ENCODE results near the gene TSGA10IP.

The TSGA10IP gene

GRCh38 chr11:65945430-65945911 lies at the start of gene TSGA10IP:
TSGA10IP (plus strand) TSS chr11:65945480; CDS start chr11:65945676, 196 bp downstream.
- DNase-seq = no peak

DNA sequence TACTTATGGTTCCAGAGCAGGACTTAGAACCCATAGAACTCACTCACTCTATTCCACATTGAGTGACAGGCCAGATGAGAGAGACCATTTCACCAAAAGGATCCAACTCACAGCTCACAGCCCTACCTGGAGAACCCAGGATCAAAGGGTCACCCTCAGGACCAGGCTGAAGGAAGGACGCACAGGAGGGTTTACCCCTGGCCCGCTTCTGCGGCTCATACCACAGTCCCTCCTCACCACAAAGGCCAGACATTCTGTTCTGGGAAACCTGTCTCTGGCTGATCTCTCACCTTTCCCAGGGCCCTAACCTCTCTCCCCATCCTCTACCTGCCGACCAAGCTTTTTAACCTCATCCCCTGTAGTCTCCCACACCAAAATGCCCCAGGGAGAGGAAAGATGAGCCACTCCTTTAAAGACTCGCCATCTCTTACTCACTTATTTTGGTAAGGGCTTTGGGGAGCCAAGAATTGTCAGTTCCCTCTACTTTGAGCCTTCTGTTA lies 49.7 kb upstream of the TSGA10IP start:
- DNase-seq = no peak

GRCh38 chr11:65896034-65896999 lies 49.0 kb upstream of the TSGA10IP start:
- no peak for DNase-seq

- no peak for DNase-seq
Observed at GRCh38 chr11:65897020-65897471, 48.2 kb upstream of the TSGA10IP start.

GRCh38 chr11:65898656-65899355 lies 46.5 kb upstream of the TSGA10IP start:
- DNase-seq = no peak

- peak in 1 of 2 experiments; percentile 63 for DNase-seq
Observed at GRCh38 chr11:65899356-65900124, 45.7 kb upstream of the TSGA10IP start.

DNA sequence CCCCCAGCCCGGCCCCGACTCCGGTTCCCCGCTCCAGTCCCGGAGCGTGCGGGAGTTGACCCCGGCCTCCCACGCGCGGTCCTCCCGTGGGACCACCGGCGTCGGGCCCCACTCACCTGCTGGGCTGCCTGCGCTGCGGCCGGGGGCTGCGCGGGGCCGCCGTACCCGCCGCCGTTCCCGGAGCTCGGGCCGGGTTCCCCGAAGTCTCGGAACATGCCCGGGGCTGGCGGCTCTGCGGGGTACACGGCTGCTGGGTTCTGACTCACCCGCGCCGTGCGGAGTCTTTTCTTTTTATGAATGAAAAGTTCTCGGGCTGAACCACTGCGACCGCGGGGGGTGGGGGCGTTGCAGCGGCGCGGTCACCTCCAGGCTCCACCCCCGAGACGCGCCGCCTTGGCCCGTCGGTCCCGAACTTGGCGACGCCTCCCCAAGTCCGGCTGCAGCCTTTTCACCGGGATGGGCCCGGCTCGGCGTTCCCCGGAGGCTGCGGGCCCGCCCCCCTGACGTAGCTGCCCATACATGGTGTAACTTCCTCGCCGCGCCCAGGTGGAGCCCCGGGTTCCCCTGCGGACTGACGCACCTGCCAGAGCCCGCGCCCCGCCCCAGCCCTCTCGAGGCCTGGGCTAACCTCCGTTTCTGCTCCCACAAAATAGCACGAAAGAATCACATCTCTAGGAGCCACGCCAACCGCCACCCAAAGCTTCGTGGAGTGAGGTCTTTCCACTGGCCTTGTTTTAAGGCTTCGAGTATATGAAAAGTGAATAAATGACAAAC lies 45.0 kb upstream of the TSGA10IP start, which contains the start of gene FOSL1:
Gene FOSL1 (minus strand): TSS at position 264 of the 774 bp plus-strand sequence. CDS start 49 bp downstream, at position 215.
- peak; percentile 87 to 95 for DNase-seq

DNA sequence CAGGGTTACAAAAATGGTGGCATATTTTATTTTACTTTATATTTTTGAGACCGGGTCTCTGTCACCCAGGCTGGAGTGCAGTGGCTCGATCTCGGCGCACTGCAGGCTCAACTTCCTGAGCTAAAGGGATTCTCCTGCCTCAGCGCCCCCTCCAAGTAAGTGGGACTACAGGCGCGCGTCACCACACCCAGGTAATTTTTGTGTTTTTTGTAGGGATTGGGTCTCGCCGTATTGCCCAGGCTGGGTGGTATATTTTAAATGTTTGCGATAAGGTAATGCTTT lies 44.4 kb upstream of the TSGA10IP start:
- DNase-seq = no peak

DNA sequence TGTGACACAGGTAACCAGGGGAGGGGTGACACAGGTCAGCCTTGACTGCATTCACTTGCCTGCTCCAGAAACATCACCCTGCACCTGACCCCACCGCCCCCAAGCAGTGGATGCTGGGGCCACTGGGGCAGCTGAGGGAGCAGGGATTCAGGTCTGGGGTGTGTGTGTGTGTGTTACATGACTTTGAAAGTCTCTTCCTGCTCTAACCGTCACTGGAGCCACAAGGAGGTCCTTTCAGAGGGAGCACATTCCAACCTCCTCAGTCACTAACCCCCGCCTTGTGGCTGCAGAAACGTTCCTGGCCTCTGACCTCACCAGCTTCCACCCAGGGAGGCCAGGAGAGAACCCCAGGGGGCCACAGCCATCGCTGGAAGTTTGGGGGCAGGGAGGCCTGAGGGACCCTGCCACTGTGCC lies 42.2 kb upstream of the TSGA10IP start:
- DNase-seq = peak; percentile 91 to 97

DNA sequence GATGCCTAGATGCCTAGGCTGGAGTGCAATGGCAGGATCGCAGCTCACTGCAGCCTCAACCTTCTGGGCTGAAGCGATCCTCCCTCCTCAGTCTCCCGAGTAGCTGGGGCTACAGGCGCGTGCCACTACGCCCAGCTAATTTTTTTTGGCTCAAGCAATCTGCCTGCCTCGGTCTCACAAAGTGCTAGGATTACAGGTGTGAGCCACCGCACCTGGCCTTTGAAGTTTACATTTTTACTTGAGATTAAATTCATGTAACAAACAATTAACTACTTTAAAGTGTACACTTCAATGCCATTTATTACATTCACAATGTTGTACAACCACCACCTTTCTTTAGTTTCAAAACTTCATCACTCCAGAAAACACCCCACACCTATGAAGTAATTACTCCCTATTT lies 41.6 kb upstream of the TSGA10IP start:
- no peak for DNase-seq

DNA sequence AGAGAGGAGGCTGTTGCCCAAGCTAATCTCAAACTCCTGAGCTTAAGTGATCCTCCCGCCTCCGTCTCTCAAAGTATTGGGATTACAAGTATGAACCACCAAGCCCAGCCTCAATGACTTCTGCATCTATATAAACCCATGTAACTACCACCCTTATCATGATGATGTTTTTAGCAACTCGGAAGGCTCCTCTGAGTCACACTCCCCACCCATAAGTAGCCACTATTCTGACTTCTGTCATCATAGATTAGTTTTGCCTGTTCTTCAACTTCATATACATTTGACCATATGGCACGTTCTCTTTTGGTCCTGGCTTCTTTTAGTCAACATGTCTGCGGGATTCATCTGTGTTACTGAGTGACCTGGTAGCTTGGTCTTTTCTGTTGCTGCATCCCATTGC lies 38.7 kb upstream of the TSGA10IP start:
- no peak for DNase-seq

DNA sequence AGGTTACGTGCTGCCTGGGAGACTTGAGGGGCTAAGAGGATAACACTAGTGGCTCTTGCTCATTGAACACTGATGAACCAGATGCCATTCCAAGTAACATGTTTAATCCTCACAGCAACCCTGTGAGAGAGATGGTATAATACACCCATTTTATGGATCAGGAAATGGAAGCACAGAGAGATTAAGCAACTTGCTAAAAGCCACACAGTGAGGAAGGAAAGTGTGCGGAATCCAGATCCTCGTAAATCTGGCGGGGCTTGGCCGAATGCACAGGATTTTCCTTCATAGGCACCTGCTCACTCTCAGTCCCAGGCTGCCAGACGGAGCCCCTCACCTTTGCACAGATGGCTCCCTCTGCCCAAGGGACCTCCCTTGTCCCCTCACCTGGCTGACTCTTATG lies 37.4 kb upstream of the TSGA10IP start:
- DNase-seq = no peak

- peak; percentile 83 to 90 for DNase-seq
Observed at GRCh38 chr11:65911682-65912568, 33.4 kb upstream of the TSGA10IP start.

- no peak for DNase-seq
Observed at GRCh38 chr11:65912845-65913244, 32.4 kb upstream of the TSGA10IP start.

- no peak for DNase-seq
Observed at GRCh38 chr11:65915101-65915820, 30.0 kb upstream of the TSGA10IP start.

DNA sequence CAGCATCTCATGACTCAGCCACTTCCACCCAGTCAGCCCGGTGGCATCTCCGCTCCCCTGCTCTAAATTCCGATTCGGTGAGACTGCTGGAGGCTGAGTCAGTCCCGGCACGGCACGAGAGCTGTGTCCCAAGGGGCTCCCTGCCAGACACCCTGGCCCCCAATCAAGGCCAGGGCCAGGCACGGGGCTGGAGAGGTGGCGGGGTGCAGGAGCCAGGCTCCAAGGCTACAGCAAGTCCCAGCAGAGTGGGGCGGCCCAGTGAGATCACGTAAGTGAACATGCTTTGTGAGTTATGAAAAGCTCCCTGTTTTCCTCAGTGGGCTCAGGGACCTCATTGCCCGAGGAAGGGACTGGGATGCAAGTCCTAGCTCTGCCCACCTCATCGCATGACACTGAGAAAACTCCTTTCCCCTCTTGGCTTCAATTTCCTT lies 29.4 kb upstream of the TSGA10IP start:
- peak; percentile 95 to 97 for DNase-seq

DNA sequence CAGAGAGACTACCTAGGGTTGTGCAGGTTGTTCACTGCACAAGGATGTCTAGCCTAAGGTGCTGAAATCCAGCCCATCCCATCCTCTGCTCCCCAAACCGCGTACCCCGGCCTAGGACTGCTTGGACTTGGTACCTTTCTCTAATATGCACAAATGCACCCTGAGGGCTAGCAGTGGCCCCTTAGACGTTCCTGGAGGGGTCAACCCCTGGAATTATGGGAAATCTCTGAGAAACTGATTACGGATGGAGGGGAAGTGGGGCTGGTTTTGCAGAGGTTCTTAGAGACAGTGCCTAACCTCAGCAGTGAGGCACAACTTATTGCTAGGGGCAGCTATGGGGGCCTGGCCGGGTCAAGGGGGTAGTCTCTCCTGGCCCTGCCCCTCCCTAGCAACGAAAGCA lies 28.9 kb upstream of the TSGA10IP start:
- no peak for DNase-seq

DNA sequence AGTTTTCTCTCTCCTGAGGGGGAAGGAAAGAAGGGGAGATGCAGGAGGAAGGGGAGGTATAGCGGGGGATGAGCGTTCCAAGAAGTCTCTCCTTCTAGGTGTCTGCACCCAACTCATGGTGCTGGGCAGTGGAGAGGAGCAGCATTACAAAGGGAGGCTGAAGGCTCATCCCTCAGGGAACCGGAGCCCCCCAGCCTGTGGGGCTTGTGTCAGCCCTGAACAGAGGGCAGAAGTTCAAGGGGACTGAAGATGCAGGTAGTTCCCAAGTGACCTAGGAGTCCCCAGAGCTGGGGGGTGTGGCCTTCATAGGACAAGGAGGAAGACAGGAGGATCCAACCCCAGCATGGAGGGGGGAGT lies 28.2 kb upstream of the TSGA10IP start:
- DNase-seq = no peak

GRCh38 chr11:65917434-65918210 lies 27.7 kb upstream of the TSGA10IP start:
- no peak for DNase-seq

Measured in SW 1271 (cell line).